GM06990 (cell line): Measurements from ENCODE around the gene WDFY1.

Source experiments
- DNase-seq: peaks from one replicate; pipeline ENCODE4 v3.0.0-alpha.2; 2011; ENCODE audit not compliant: insufficient read length; ENCODE audit errors: extremely low read depth
- H3K27me3 ChIP-seq: replicated peaks from 2 replicates; pipeline ENCODE4 v1.6.0; 2011; ENCODE audit warnings: low read length; ENCODE audit not compliant: control insufficient read depth, insufficient read depth
- H3K36me3 ChIP-seq: 2 replicates; pipeline ENCODE4 v1.5.1; 2011; ENCODE audit warnings: low read length; ENCODE audit not compliant: control insufficient read depth, insufficient read depth
- H3K4me3 ChIP-seq: replicated peaks from 2 replicates; pipeline ENCODE4 v1.5.1; 2011; ENCODE audit warnings: low read depth, mild to moderate bottlenecking, control low read depth, low read length
- CTCF ChIP-seq: IDR thresholded peaks from 2 replicates; pipeline ENCODE4 v1.5.1; 2011; ENCODE audit warnings: low read length, control low read depth, mild to moderate bottlenecking, inconsistent platforms; ENCODE audit not compliant: insufficient read depth, poor library complexity, severe bottlenecking

The WDFY1 gene

GRCh38 chr2:223922308-223922707, 22.8 kb downstream of the WDFY1 start:
- Histone ChIP-seq H3K27me3 (no peaks in the 10 kb centered on the region), H3K36me3 (peaks cover 4% of the 10 kb centered on the region), H3K4me3 (no peak overlapping the region)
- DNase-seq, result no peak
- no peak for TF ChIP-seq CTCF

GRCh38 chr2:223921204-223921603, 23.9 kb downstream of the WDFY1 start:
- Histone ChIP-seq H3K4me3 (no peak overlapping the region), H3K27me3 (no peaks in the 10 kb centered on the region), H3K36me3 (peaks cover 7% of the 10 kb centered on the region)
- TF ChIP-seq CTCF, result no peak
- DNase-seq, result no peak

- DNase-seq, result no peak
- no peak for TF ChIP-seq CTCF
- peaks cover 7% of the 10 kb centered on the region for H3K36me3 ChIP-seq
- no peak overlapping the region for H3K4me3 ChIP-seq
- no peaks in the 10 kb centered on the region for H3K27me3 ChIP-seq
Measured at GRCh38 chr2:223920109-223920508, 25.0 kb downstream of the WDFY1 start.

- Histone ChIP-seq H3K36me3 (peaks cover 7% of the 10 kb centered on the region), H3K27me3 (no peaks in the 10 kb centered on the region), H3K4me3 (no peak overlapping the region)
- no peak for DNase-seq
- no peak for TF ChIP-seq CTCF
Measured at GRCh38 chr2:223918671-223919134, 26.4 kb downstream of the WDFY1 start.

GRCh38 chr2:223916181-223916920, 28.8 kb downstream of the WDFY1 start:
- H3K36me3 ChIP-seq, result peaks cover 6% of the 10 kb centered on the region
- no peak for DNase-seq
- no peak overlapping the region for H3K4me3 ChIP-seq
- no peaks in the 10 kb centered on the region for H3K27me3 ChIP-seq
- TF ChIP-seq CTCF, result no peak
